Ovary (tissue), 3 donors: ENCODE results near the gene TNFAIP8L3.

Source experiments
- CTCF ChIP-seq, 3 donors: fragments of 450-650 bp in 2 of 3; fragments of 200-600 bp in 1 of 3; IDR thresholded peaks; one replicate each; pipeline versions ENCODE4 v1.5.1 to v1.8.0; 2016 to 2022; ENCODE audit warnings: antibody characterized with exemption in 3 of 3, mild to moderate bottlenecking in 1 of 3
- EP300 ChIP-seq: sonication (generic); formaldehyde crosslinking; IDR thresholded peaks from one replicate; pipeline ENCODE4 v1.6.1; 2017; ENCODE audit warnings: antibody characterized with exemption
- POLR2A ChIP-seq: fragments of 450-650 bp; IDR thresholded peaks from one replicate; pipeline ENCODE4 v1.6.1; 2017; ENCODE audit warnings: antibody characterized with exemption, mild to moderate bottlenecking, moderate library complexity
- donor health status: DM: no; HTN: no; CAD: no.

DNA sequence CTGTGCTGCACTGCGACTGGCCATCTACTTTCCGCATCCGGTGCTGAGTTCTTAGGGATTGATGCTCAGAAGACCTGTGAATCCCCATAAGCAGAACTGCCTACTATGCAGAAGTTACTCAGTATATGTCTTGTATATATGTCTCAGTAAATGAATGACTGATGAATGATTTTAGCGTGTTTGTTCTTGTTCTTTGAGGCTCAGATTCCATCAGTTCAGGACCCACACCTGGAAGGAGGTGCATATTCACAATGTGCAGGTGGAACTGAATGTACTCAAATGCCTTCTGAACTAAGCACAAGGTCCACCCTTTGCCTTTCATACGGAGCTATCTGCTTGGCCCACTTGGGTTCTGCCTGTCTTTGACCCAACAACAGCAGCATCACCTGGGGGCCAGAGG is 19.8 kb downstream of the TNFAIP8L3 start:
- TF ChIP-seq CTCF (IDR thresholded peaks at IDR 0.05) (no peak), EP300 (no peak), POLR2A (no peak)
